Activated CD4-positive, alpha-beta T cell treated with anti-CD3 and anti-CD28 coated beads, Interleukin-2, amount 50 U/mL, for 1 hour (primary cell): ENCODE results near the gene GPRC5A.
A peak's percentile ranks its signal among the peaks of the same experiment; 100 is the strongest.

ENCODE experiments used
- DNase-seq: peaks from one replicate; pipeline ENCODE4 v3.0.0-alpha.2; 2020

Gene GPRC5A

DNA sequence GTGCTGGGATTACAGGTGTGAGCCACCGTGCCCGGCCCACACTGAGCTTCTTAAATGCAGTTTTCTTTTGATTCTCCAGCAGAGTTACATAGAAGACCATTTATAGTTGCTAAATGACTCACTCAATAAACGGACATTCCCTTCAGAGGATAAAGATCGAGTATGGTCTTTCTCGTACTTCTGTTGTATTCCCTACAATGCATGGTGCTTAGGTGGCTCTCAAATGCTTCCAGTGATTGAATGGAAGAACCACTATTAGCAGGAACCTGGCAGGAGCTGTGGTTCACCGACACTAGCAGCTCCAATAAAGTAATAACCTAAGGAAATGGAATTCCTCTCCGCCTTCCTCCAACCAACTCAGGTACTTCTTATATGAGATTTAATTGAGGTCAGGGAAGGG is 3.9 kb upstream of the GPRC5A start:
- no peak for DNase-seq

DNA sequence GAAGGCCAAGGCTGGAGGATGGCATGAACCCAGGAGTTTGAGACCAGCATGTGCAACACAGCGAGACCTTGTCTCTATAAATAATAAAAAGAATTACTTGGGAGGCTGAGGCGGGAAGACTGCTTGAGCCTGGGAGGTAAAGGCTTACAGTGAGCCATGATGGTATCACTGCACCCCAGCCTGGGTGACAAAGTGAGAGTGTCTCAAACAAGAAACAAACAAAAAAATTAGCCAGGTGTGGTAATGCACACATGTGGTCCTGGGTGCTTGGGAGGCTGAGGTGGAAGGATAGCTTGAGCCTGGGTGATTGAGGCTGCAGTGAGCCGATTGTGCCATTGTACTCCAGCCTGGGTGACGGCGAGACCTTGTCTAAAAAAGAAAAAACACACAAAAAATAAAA is 1.7 kb upstream of the GPRC5A start:
- no peak for DNase-seq

- DNase-seq: peak; percentile 21
Observed at GRCh38 chr12:12890543-12891079, 751 bp upstream of the GPRC5A start.

GRCh38 chr12:12891881-12892355 is 556 bp downstream of the GPRC5A start:
- DNase-seq: no peak

GRCh38 chr12:12892681-12893141 is 1.3 kb downstream of the GPRC5A start:
- no peak for DNase-seq

DNA sequence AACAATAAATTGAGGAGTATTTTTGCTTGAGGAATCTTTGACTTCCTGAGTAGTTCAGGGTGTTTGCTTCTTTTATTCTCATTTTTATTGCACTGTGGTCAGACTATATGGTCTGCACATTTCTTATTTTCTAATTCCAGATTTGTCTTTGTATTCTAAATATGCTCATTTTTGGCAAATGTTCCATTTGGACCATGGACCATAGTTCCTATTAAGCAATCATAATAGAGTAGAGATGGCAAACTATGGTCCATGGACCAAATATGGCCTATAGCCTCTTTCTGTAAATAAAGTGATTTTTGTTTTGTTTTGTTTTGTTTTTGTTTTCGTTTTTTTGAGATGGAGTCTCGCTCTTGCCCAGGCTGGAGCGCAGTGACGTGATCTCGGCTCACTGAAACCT is 2.1 kb downstream of the GPRC5A start:
- DNase-seq: no peak

GRCh38 chr12:12896260-12896659 is 4.9 kb downstream of the GPRC5A start:
- DNase-seq: no peak

DNA sequence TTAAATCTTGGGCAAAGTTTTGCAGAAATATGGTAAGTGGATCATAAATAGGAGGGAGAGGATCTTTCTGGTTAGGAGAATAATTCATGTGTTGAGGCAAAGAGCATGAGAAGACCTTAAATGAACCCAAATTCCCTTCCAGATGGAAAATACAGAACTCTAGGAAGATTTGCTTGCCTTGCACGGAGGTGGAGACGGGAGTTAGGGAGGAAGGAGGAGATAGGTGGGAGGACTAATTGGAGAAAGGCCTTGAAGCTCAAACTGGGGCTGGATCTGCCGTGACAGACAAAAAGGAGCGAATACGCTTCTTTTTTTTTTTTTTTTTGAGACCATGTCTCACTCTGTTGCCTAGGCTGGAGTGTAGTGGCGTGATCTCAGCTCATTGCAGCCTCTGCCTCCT is 5.9 kb downstream of the GPRC5A start:
- no peak for DNase-seq

GRCh38 chr12:12898136-12898717 is 6.9 kb downstream of the GPRC5A start:
- no peak for DNase-seq

DNA sequence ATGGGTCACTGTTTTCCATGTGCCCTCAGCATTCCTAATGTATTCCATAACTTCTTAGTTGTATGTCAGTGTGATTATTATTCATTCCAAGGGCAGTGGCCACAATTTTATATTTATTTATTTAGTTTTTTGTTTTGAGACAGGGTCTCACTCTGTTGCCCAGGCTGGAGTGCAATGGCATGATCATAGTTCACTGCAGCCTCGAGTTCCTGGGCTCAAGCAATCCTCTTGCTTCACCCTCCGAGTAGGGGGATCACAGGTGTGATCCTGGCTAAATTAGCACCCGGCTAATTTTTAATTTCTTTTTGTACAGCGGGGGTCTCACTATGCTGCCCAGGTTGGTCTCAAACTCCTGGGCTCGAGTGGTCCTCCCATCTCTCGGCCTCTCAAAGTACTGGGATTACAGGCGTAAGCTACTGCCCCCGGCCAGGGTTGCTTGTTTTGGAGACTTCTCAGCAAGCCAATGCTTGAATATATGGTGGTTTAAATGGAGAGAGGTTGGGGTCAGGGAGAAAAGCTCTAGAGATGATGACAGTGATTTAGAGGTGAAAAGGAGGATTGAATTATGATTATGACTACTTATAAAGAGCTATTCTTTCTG is 7.6 kb downstream of the GPRC5A start:
- DNase-seq: no peak

GRCh38 chr12:12899530-12900380 is 8.4 kb downstream of the GPRC5A start:
- no peak for DNase-seq

DNA sequence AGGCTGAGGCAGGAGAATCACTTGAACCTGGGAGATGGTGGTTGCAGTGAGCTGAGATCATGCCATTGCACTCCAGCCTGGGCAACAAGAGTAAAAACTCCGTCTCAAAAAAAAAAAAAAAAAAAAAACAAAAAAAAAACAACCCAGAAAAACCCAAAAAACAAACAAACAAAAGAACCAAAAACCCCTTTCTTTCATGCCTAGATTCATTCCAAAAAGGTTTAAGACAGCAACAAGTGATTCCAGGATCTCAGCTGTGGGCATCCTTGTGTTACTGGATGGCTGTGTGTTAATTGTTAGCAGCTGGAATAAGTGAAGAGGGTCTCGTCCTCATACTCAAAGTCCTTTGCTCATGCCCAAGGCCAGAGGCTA is 9.4 kb downstream of the GPRC5A start:
- no peak for DNase-seq

DNA sequence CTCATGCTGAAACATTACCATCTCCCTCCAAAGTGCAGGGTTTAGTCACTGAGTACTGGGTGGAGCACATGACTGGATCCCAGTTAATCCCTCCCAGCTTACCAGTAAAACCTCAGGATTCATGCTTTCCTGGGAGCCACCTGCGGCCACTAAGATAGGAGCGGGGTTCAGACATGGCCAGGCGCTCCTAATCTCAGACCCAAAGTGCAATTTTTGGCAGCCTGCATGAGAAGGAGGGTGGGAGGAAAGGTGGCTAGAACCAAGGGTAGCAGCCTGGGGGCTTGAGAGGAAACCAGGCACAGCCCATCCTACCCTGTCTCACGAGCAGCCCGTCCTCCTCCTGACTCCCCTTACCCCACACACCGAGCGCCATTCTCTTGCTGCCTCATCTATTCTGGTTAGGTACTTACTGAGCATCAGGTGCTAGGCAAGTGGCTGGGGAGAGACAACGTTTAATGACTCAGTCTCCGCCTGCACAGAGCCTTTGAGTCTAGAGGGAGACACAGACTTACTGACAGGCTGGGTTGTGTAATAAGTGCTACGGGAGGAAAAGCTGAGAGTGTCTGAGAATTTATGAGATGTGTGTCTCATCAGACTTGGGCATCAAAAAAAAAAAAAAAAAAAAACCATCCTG is 9.9 kb downstream of the GPRC5A start:
- DNase-seq: no peak

GRCh38 chr12:12902036-12902435 is 10.7 kb downstream of the GPRC5A start:
- DNase-seq: no peak

- DNase-seq: no peak
Observed at GRCh38 chr12:12903642-12904609, 12.6 kb downstream of the GPRC5A start.

DNA sequence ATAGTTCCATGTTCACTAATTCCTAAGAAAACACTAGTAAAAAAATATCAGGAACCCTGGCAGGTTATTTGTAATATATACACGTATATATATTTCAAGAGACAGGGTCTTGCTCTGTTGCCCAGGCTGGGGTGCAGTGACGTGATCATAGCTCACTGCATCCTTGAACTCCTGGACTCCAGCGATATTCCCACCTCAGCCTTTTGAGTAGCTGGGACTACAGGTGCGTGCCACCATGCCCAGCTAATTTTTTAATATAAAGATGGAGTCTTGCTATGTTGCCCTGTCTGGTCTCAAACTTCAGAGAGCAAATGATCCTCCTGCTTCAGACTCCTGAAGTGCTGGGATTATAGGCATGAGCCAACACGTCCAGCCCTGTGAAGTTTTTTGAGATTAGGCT is 16.2 kb downstream of the GPRC5A start:
- no peak for DNase-seq

- no peak for DNase-seq
Observed at GRCh38 chr12:12908252-12908651, 16.9 kb downstream of the GPRC5A start.

- DNase-seq: no peak
Observed at GRCh38 chr12:12908711-12909110, 17.3 kb downstream of the GPRC5A start.

- DNase-seq: no peak
Observed at GRCh38 chr12:12909228-12909994, 18.0 kb downstream of the GPRC5A start.

GRCh38 chr12:12909995-12910420 is 18.6 kb downstream of the GPRC5A start:
- DNase-seq: no peak

GRCh38 chr12:12912711-12913110 is 21.3 kb downstream of the GPRC5A start:
- no peak for DNase-seq
